Mammary epithelial cell (primary cell): ENCODE measurements around the gene RBM47.

Source experiments
- CTCF ChIP-seq, 2 donors: IDR thresholded peaks in 1 of 2; conservative IDR thresholded peaks in 1 of 2; 2 replicates each; pipeline ENCODE4 v1.5.1; 2011 to 2012; ENCODE audit warnings: inconsistent platforms in 2 of 2, low read length in 2 of 2, mild to moderate bottlenecking in 2 of 2, control low read depth in 1 of 2, low read depth in 1 of 2; ENCODE audit not compliant: insufficient read depth in 1 of 2; ENCODE audit errors: extremely low read depth in 1 of 2
- EZH2 ChIP-seq: IDR thresholded peaks from 2 replicates; pipeline ENCODE4 v1.6.1; 2012; ENCODE audit warnings: low read length, inconsistent platforms, borderline replicate concordance

- TF ChIP-seq CTCF (conservative IDR thresholded peaks at IDR 0.05 in 1 of 2, IDR thresholded peaks at IDR 0.05 in 1 of 2; ENCODE audit: extremely low read depth in 1 of 2, insufficient read depth in 1 of 2, low read depth in 1 of 2, low read length in 2 of 2) (no peak), EZH2 (no peak)
Observed at GRCh38 chr4:40427128-40427527, 202.5 kb downstream of the RBM47 start.
